ENCODE results near the gene CHMP2B. TPM values are rescaled to one million over a fixed set of nuclear protein-coding genes. Genes with fewer than 3 reads are reported as not detected.

Gene CHMP2B
- total RNA-seq, 4 donors from 2014 or later, result 33.5 to 41.6 (median 37.4) TPM

DNA sequence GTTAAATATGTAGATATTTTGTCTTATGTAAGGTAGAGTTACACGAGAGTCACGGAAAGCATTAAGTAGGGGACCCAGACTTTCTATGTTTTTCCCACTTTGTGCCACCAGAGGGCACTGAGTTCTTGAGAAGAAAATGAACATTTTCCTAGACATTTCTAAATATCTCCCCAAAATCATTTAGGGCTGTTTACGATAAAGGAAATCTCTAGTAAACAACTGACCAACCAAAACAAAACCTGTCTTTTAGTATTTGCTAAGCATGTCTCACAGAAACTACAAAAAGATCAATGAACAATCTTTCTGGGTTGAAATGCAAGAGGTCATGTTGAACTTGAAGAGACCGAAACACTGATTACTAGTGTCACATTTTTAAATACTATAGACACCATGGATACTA is 33.2 kb downstream of the CHMP2B start:
- Histone ChIP-seq H3K9me3 (no peaks in the 10 kb centered on the region), H3K4me1 (no peaks in the 10 kb centered on the region), H3K27me3 (no peaks in the 10 kb centered on the region), H3K36me3 (peaks cover 0 to 9% (median 0%) of the 10 kb centered on the region in 3 donors), H3K4me3 (no peak overlapping the region), H3K27ac (no peak overlapping the region)
- no peak for TF ChIP-seq POLR2A (IDR thresholded peaks at IDR 0.05)
- TF ChIP-seq, protein P1, sequence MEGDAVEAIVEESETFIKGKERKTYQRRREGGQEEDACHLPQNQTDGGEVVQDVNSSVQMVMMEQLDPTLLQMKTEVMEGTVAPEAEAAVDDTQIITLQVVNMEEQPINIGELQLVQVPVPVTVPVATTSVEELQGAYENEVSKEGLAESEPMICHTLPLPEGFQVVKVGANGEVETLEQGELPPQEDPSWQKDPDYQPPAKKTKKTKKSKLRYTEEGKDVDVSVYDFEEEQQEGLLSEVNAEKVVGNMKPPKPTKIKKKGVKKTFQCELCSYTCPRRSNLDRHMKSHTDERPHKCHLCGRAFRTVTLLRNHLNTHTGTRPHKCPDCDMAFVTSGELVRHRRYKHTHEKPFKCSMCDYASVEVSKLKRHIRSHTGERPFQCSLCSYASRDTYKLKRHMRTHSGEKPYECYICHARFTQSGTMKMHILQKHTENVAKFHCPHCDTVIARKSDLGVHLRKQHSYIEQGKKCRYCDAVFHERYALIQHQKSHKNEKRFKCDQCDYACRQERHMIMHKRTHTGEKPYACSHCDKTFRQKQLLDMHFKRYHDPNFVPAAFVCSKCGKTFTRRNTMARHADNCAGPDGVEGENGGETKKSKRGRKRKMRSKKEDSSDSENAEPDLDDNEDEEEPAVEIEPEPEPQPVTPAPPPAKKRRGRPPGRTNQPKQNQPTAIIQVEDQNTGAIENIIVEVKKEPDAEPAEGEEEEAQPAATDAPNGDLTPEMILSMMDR (IDR thresholded peaks at IDR 0.05), result peak; percentile 12 to 57 (median 38)
- no peak for DNase-seq
- intact Hi-C loops (cut with DNase I), result no loop called here
- WGBS, 2 donors, result 33 to 34% methylated on average over 4 of the region's 4 CpGs

DNA sequence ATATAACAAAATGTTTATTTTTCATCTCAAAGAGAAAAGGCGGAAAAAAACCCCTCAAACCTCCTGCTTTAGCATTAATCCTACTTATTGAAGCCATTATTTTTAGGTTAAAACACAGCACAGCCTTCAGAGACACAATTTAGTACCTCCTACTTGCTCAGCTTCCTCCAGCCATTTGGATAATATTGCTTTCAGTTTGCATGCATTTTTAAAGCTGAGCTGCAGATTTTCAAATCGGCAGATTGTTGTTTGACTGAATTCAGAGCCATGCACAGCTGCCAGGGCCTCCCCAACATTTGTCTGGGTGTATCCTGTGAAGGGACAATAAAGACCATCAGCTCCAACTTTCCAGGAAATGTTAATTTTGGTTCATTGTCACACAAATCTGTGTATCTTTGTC is 34.8 kb downstream of the CHMP2B start:
- Histone ChIP-seq H3K4me1 (no peaks in the 10 kb centered on the region), H3K4me3 (no peak overlapping the region), H3K9me3 (no peaks in the 10 kb centered on the region), H3K27me3 (no peaks in the 10 kb centered on the region), H3K27ac (no peak overlapping the region), H3K36me3 (no peaks in the 10 kb centered on the region)
- intact Hi-C loops (cut with DNase I), result no loop called here
- 62 to 78% methylated on average over 2 of the region's 2 CpGs for WGBS, 2 donors
- TF ChIP-seq POLR2A (IDR thresholded peaks at IDR 0.05), result no peak
- TF ChIP-seq, protein P1 (IDR thresholded peaks at IDR 0.05), result no peak
- DNase-seq, result no peak

DNA sequence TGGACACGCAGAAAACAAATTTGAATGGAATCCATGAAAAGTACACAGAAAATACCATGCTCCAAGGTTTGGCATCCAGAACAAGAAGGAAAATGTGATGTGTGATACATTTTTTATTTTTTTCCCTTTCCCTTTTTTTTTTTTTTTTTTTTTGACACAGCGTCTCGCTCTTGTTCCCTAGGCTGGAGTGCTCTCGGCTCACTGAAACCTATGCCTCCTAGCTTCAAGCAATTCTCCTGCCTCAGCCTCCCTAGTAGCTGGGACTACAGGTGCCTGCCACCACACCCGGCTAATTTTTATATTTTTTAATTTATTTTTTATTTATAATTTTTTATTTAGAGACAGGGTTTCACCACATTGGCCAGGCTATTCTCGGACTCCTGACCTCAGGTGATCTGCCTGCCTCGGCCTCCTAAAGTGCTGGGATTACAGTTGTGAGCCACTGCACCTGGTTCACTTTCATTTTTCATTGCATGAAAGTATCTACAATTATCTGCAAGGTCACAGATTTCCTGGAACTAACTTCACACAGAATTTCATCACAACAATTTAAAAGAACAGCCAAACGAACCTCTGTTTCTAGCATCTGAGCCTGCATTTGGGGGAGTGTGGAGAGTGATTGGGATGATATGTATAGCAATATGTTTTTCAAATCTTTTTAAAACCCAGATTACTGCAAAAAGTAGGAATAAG is 41.0 kb downstream of the CHMP2B start:
- Histone ChIP-seq H3K4me3 (no peak overlapping the region), H3K27me3 (no peaks in the 10 kb centered on the region), H3K4me1 (no peaks in the 10 kb centered on the region), H3K36me3 (no peaks in the 10 kb centered on the region), H3K9me3 (no peaks in the 10 kb centered on the region), H3K27ac (no peak overlapping the region)
- no peak for TF ChIP-seq POLR2A (IDR thresholded peaks at IDR 0.05)
- TF ChIP-seq, protein P1 (IDR thresholded peaks at IDR 0.05), result no peak
- no peak for DNase-seq
- WGBS, 2 donors, result 82 to 87% methylated on average over 8 of the region's 8 CpGs
- intact Hi-C loops (cut with DNase I), result no loop called here

DNA sequence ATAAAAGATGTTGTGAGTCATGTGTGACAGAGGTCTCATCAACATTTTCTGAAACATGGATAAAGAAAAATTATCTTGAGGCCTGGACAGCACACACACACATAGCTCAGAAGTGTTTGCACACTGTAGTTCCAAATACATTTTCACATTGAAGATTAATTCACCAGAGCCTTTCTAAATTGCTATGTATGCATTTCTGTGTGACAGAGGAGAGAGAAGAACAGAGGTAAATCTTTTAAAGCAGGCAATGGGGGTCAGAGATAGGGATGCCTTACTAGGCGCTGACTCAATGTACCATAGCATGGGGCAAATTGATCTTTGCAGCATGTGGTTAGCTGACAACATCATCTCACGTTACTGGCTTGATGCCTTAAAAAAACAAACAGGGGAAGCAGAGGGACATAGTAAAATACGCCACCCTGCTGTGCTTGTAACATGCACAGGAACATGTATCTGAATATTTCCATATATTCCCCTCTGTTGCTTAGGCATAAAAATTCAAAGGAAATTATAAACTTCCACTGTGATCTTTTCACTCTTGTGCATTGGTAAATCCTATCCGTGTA is 41.6 kb downstream of the CHMP2B start:
- no peak overlapping the region for H3K4me3 ChIP-seq
- no peaks in the 10 kb centered on the region for H3K27me3 ChIP-seq
- H3K27ac ChIP-seq, result no peak overlapping the region
- no peak for TF ChIP-seq POLR2A (IDR thresholded peaks at IDR 0.05)
- TF ChIP-seq, protein P1 (IDR thresholded peaks at IDR 0.05), result no peak
- no peaks in the 10 kb centered on the region for H3K9me3 ChIP-seq
- WGBS, 2 donors, result 77 to 85% methylated on average over 4 of the region's 4 CpGs
- no peaks in the 10 kb centered on the region for H3K36me3 ChIP-seq
- intact Hi-C loops (cut with DNase I), result no loop called here
- no peak for DNase-seq
- no peaks in the 10 kb centered on the region for H3K4me1 ChIP-seq

DNA sequence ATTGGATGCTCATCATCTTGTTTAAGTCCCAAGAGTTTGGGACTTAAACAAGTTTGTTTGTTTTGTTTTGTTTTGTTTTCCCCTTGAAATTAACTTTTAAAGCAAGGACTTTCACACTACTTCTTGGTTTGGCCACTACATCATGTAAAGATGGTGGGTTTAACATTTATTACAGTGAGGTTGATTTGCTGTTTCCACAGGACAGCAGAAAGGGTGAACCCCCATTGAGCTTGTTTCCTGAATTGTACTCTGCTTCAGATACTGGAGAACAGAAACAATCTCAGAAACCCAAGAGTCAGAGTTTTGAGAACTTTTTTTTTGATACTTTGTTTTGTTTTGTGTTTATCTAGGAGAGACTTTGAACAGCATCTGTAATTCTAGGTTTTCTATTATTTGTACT is 42.6 kb downstream of the CHMP2B start:
- no peak for TF ChIP-seq POLR2A (IDR thresholded peaks at IDR 0.05)
- TF ChIP-seq, protein P1 (IDR thresholded peaks at IDR 0.05), result no peak
- no peak for DNase-seq
- Histone ChIP-seq H3K36me3 (no peaks in the 10 kb centered on the region), H3K27ac (no peak overlapping the region), H3K27me3 (no peaks in the 10 kb centered on the region), H3K9me3 (no peaks in the 10 kb centered on the region), H3K4me3 (no peak overlapping the region), H3K4me1 (no peaks in the 10 kb centered on the region)
- intact Hi-C loops (cut with DNase I), result no loop called here

Measured in esophagus squamous epithelium (tissue), 5 donors.